Stimulated activated CD8-positive, alpha-beta memory T cell treated with anti-CD3 and anti-CD28 coated beads, Interleukin-4, amount 100 ng/mL, for 4 hours (primary cell): ENCODE results near the gene NADK2.

Source experiments
- DNase-seq, 2 donors: peaks; one replicate each; pipeline ENCODE4 v3.0.0-alpha.2; 2020; ENCODE audit warnings: low read depth in 2 of 2, low spot score in 1 of 2

NADK2 gene

DNA sequence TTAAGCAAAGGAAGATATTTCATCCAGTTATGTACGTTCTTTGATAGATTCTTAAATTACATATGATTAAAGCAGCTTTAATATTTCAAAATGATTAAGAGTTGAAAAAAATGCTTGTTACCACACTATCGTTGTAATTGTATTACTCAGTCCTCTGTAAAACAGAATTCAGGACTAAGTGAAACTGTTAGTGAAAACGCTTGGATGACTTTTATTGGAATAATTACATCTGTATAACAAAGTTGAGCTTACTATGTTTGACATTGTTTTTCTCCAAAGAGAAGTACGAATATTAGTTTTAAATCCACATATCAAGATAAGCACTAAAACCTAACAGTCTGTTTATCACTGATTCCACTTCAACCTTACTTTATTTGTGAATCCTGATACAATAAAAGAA lies 8.7 kb upstream of the NADK2 start:
- DNase-seq, result no peak

DNA sequence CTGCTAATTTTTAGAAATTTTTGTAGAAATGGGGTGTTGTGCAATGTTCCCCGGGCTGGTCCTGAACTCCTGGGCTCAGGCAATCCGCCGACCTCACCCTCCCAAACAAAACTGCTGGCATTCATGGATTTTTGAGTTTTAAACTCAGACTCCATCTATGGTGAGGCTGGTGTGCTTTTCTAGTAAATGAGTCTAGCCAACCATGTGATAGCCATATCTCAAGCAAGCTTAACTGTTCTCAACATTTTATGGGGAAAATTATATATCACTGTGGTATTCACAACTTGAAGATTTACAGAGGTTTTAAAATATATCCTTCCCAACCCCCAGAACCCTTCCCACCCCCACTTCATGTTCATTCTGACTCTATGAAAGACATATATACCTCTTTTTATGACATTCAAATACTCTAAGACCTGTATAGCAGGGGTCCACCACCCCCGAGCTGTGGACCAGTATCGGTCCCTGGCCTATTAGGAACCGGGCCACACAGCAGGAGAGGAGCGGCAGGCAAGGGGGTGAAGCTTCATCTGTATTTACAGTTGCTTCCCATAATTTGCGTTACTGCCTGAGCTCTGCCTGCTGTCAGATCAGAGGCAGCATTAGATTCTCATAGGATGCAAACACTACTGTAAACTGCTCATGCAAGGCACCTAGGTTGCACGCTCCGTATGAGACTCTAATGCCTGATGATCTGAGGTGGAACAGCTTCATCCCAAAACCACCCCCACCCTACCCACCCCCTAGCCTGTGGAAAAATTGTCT lies 4.5 kb upstream of the NADK2 start:
- DNase-seq, result no peak

DNA sequence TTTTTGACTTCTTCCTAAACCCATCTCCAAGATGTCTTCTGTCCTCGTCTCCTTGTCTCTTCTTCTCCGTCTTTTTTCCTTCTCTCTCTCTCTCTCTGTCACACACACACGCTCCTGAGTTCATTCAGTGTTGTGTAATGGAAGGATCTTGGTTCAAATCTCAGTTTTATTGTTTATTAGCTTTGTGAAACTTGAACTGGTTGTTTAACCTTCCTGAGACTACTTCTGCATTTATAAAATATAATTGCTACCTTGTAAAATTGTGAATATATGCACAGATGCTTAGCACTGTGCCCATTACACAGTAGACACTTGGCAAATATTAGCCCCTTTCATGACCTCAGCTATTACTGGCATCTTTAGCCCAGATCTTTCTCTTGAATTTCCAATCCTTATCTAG lies 2.4 kb upstream of the NADK2 start:
- no peak for DNase-seq

DNA sequence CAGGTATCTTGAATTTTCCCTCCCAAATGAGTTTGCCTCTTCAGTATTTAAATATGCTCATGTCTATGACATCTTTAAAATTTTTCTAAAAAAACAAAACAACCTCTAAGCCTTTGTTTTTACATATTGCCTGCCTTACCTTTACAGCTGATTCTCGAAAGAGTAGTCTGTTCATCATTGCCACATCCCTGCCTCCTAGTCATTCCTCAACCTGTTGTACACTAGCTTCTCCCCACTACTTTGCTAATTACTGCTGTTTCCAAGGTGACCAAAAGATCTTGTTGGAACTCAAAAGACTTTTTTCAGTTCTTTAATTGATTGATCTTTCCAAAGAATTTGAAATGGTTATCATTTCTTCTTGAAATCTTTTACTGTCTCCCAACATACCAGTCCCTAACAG lies 1.9 kb upstream of the NADK2 start:
- DNase-seq, result no peak

DNA sequence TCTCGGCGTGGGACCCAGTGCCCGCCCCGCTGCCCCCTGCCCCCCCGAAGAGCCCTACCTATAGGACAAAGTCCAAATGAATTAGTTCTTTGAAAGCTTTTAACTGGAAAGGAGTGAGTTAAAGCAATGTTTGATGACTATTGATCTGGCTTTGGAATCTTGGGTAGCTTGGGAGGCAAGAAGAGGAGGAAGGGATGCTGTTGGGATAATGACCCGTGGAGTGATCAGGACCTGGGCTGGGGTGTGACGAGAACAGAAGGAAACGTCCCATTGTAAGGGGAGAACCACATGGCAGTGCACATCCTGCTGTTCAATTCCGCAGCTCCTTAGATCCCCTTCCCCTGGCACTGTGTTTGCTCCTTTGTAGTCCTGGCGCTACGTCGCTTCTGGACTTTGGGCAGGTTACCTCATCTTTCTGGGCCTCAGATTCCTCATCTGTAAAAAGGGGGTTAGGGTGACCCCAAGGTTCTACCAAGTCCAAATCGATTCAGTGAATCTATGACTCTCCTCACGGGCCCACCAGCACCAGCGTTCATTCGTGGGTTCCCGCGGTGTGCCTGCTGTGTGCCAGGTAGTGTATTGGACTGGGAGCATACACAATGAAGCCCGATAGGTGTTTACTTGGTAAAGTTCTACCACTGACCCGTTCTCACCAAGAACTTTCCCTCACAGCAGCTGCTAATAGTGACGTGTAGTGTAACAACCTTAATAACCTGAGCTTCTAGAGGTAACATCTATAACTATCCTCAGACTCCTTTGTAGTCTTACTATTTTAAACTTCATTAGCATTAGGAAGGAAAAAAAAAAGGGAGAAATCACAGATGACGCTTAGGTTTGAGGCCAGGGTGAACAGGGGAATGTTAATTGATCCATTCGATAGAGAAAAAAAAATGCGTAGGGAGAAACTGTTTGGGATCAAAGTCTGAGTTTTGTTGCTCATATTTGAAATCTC lies 1.1 kb upstream of the NADK2 start:
- no peak for DNase-seq

DNA sequence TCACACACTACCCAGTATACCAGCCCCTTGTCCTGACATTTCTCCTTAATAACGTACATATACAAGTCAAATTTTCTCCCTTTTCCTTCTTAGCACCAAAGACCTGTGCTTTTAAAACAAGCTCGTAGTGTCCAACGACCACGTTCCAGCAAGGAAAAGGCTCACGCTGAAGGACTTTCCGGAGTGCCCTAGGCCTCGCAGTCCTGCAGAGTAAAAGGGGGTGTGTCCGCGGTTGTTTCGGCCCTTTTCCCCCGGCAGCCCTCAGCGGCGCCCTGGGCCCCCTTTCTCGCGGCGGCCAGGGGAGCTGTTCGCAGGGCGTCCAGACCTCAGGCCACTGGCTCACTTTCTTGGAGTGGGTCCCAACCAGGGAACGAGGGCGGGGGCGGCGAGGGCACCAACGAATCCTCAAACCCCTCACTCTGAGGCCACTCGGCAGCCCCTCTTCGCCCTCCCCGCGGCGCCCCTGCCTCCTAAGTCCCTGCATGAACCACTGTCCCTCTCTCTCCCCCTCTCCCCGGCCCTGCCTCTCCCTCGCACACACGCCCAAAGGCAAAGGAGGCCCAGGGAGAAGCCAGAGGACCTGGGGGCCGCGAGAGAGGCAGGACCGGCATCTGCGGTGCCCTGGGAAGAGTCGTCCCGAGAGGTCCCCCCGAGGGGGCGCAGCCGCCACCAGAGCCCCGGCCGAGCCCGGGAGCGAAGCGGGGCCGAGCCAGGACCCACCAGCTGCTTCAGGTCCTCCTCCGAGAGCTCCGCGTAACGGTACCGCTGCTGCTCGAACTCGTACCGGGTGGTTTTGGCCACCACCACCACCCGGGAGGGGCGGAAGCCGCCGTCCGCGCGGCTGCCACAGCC lies 720 bp downstream of the NADK2 start:
- DNase-seq, result peak; percentile 6 to 7

DNA sequence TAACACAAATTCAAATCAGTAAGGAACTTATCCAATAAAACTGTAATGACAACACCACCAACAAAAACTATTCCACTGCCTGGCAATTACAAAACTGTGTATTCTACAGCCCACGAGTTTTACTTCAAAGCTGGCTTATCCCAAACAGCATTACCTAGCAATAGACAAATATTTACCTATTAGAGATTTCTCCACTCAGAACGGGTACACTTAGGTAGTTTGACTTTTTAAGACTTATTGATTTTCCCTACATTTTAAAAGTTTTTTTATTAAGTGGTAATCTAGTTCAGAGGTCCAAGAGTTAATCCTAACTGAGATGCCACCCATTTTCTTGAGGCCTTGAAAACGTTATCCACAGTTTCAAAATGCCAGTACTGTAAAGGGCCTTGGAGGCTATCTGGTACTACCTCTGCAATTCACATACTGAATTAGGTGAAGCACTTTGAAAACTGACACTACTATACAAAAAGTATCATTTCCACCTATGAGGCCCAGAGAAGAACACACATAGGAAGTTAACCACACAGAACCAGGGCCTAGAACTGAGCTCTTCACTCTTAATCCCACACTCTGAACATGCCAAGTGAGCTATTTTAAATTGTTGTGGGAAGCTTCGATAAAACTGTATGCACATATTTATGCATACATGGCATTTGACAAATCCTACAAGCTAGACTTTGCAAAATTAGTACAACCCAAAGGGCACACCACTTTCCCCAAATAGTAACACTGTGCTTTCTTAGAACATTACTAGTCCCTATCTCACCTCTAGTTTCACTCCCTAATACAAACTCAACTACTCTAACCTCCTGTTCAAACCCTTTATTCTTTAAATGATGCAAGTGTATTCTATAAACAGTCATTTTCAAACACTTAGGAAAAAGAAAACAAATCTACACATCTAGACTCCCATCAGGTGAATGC lies 2.1 kb downstream of the NADK2 start:
- no peak for DNase-seq

DNA sequence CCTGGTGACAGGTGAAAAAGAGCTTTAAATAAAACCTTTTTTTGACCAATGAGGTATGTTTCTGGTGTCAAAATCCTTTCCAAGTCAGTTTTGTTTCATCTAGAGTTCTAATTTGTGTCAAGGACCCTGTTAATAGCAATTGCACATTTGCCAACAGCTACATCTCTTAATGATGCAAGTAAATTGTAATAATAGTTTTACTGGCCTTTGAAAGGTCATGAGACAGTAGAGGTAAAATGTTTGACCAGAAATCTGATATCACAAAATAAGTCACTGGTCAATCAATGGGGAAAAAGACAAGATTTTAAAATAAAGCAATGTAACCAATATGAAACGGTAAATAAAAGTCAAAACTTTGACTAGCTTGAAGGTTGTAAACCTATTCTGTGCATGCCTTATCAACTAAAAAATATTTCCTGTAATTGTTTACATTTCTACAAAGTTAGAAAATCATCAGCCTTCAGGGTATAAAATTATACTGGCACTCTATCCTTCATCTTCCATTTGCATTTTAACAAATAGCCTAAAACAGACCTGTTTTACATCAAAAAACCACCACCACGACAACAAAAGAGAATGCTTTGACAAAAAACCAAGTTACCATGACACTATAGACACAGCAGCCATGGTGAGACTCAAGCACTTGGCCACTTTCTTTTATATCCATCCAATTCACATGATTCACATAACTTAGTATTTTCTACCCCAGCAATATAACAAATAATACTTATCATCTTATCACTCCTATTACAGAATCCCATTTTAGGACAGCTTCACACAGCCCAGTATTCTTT lies 3.0 kb downstream of the NADK2 start:
- DNase-seq, result no peak

DNA sequence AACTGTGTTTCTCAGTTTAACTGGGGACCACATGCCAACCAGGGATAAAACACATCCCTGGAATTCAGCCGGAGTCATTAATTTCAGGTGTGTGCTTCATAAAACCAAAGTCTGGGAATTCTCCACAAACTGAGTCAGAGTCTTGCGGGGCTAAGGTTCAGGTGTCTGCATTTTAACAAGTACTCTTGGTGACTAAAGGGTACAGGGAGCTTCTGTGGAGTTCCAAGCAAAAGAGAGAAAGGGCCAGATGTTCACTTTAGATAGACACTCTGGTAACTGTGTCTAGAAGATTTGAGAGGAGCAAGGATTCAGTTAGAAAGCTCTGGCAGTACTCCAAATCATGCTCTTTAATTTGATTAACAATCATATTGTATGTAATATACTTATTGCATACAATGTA lies 4.0 kb downstream of the NADK2 start:
- DNase-seq, result no peak

DNA sequence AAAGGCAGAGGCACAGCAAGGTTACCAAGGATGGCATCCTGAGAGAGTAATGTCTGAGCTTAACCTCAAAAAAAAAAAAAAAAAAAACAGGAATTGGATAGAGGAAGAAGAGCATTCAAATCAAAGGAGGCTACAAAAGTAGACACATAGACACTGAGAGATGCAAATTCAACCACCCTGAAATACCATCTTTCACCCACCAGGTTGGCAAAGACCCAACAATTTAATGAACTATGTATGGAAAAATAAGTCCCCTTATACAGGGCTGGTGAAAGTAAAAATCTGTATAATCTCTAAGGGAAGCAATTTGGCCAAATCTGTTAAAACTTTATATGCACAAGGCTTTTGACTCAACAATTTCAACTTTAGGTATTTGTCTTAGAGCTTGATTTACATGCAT lies 4.9 kb downstream of the NADK2 start:
- no peak for DNase-seq

DNA sequence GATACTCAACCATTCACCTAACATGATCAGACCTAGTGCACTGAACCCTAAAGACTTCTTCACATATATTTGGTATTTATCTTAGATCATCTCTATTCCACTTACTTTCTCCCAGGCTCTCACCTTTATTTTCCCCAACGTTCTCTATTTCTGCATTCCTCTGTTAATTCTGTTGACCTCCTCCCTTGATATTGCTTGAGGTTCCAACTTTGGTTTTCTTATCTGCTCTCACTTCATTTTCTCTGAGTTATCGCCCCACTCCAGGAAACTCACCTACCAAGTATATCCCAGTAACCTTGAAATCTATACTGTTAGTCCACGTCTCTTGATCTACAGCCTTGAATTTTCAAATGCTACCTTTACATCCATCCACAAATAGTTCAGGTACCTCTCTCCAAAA lies 9.2 kb downstream of the NADK2 start:
- DNase-seq, result no peak

DNA sequence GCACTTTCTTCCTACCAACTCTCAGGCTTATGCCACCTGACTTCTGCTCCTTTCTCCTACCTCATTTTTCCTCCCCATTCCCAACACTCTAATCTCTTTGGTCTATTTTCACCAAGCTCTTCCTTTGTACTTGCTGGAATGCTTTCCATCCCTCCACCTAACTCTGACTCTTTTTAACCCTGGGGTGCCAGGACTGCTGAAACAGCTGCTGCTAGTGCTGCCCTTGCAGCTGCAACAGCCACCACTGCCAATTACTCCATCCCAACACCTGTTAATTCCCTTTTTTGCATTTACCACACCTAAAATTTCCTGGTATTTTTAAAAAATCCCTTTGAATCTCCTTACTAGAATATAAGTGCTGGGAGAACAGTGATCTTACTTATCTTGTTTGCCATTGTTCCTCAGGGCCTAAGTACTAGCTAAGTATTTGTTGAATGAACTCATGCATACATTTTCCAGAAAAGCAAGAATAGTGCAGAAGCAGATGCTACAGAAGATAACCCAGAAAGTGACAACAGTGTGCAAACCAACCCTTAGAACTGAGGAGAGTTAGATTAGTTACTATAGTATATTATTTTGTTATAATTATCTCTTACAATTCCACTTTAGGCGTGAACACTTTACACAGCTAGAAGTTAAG lies 11.5 kb downstream of the NADK2 start:
- no peak for DNase-seq

DNA sequence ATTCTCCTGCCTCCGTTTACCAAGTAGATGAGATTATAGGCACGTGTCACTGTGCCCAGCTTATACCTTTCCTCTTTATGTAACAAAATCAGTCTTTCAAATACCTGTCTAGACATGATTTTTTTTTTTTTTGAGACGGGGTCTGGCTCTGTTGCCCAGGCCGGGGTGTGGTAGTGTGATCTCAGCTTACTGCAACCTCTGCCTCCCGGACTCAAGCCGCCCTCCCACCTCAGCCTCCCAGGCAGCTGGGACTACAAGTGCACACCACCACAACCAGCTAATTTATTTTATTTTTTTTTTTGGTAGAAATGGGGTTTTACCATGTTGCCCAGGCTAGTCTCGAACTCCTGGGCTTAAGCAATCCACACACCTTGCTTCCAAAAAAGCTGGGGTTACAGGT lies 13.2 kb downstream of the NADK2 start:
- no peak for DNase-seq

DNA sequence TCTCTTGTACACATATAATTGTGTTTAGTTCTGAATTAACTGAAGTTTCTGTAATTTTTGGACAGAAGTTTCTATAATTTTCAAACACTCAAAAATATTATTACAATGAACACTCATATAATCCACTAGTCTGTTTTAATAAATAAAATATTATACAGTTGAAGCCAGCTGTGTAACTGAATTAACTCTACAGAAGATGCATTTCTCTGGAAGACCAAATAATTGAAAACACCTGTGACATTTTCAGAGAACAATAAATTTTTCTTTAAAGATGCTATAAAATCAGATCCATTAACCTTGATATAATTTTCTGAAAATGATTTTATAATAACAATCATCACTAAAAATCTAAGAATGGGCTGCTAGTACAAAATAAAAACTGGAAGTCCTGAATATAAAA lies 14.7 kb downstream of the NADK2 start:
- DNase-seq, result no peak

DNA sequence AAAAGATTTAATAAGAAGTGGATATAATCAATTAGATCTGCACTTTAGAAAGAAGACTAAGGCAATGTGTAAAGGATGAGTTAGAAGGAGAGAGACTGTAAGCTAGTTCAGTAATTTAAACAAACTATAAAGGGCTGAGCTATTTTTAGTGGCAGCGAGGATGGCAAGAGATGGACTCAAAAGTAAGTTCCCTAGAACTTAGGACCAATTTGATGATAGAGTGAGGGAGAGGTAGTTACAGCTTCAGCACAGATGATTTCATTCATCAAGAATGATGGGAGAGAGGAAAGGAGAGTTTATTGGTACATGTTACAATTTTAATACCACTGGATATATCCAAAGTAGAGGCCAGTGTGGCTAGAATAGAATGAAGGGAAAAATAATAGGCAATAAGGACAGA lies 19.1 kb downstream of the NADK2 start:
- DNase-seq, result no peak

DNA sequence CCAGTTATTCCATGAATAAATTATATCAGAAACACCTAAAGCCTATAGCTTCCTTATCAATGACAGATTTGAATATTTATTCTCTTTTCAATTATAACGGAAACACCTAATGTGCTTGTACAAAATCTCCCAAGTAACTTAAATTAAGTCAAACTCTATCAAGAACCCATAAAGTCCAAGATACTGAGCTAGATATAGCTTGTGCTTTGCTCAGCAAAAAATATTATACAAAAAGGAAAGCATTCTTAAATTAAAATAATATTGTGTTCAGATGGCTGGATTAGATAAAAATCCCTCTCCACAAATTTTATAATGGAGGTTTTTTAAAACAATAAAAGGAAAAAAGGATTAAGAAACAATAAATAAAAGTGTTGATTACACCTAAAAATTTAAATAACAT lies 23.7 kb downstream of the NADK2 start:
- no peak for DNase-seq

DNA sequence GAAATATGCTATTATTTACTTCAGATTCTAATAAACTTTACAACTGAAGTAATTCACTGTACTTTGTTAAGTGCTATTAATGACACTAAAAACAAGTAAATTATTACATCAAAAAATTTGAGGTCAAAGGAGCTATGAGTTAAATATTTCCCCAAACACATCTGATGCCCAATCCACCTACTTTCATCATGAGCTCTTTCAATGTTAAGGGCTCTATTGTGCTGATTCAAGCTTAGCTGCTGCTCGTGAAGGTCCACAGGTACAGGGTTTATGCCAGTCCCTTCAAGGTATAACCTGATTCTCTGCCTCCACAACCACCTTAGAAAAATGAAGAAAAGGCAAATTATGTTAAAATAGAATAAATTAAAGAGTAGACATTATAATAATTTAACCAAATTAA lies 24.2 kb downstream of the NADK2 start:
- DNase-seq, result no peak

DNA sequence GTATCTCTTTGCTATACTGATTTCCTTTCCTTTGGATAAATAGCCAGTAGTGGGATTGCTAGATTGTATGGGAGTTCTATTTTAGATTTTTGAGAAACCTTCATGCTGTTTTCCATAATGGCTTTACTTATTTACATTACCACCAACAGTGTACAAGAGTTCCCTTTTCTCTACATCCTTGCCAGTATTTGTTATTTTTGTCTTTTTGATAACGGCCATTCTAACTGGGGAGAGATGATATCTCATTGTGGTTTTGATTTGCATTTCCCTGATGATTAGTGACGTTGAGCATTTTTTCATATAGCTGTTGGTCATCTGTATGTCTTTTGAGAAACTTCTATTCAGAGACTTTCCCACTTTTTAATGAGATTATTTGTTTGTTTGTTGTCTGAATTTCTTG lies 25.8 kb downstream of the NADK2 start:
- no peak for DNase-seq

DNA sequence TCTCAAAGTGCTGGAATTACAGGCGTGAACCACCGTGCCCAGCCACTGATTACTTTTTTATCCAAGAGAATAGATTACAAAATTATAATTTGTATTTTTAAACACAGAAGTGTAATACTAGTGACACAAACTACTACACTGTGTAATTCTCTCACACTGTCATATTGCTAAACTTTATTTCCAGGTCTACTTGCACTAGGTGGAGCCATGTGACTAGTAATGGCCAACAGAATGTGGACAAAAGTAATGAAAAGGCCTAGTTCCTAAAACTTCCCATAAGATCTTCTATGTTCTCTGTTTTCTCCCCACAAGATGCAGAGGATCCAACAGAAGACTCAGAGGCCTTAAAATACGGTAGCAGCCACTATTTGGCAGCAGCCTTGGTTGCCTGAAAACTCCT lies 27.3 kb downstream of the NADK2 start:
- no peak for DNase-seq
